SK-N-SH (cell line): ENCODE data around the gene PLIN1. TPM values are rescaled to one million over a fixed set of nuclear protein-coding genes. Genes with fewer than 3 reads are reported as not detected.

ENCODE experiments used
- CTCF ChIA-PET: fragments of 300-600, 350-600 bp; formaldehyde crosslinking; extraction: SDS; loops from one replicate; lab custom pipeline; 2021; lab: Yijun Ruan, JAX
- POLR2A ChIA-PET: fragments of 350-600 bp; sonication (Branson Sonifier 250); formaldehyde crosslinking; extraction: SDS; loops from one replicate; lab custom pipeline; 2020; ENCODE audit warnings: antibody characterized with exemption, inconsistent platforms; lab: Yijun Ruan, JAX
- DNase-seq: peaks from one replicate; pipeline ENCODE4 v3.0.0; 2012
- H2AFZ ChIP-seq: fragments of 200-600 bp; sonication (generic); 2 replicates; pipeline ENCODE4 v1.8.1; 2016; ENCODE audit warnings: antibody characterized with exemption, mild to moderate bottlenecking, low read depth
- H3F3A ChIP-seq: fragments of 200-600 bp; sonication (generic); replicated peaks from 2 replicates; pipeline ENCODE3; 2016; ENCODE audit warnings: antibody characterized with exemption, mild to moderate bottlenecking; ENCODE audit not compliant: insufficient read depth
- H3K27ac ChIP-seq, 2 experiments: fragments of 200-500 bp in 1 of 2; fragments of 200-600 bp in 1 of 2; sonication (Bioruptor generic) in 1 of 2; sonication (generic), shearing (Covaris generic) in 1 of 2; 2 replicates each; pipeline versions ENCODE4 v1.5.1 to v1.6.1; 2014 to 2016; ENCODE audit warnings: low read depth in 2 of 2, inconsistent platforms in 1 of 2, low read length in 1 of 2, mild to moderate bottlenecking in 1 of 2, mixed read lengths in 1 of 2
- H3K27me3 ChIP-seq: fragments of 200-600 bp; sonication (generic), shearing (Covaris generic); 2 replicates; pipeline ENCODE4 v1.6.1; 2016; ENCODE audit warnings: mixed run types; ENCODE audit not compliant: insufficient read depth
- H3K36me3 ChIP-seq, 2 experiments: fragments of 200-500 bp in 1 of 2; fragments of 200-600 bp in 1 of 2; sonication (Bioruptor generic) in 1 of 2; sonication (generic) in 1 of 2; replicated peaks in 1 of 2; 2 replicates each; pipeline versions ENCODE3 to v1.5.1; 2014 to 2016; ENCODE audit warnings: low read length in 1 of 2, mild to moderate bottlenecking in 1 of 2; ENCODE audit not compliant: insufficient read depth in 2 of 2, control insufficient read depth in 1 of 2
- H3K4me1 ChIP-seq, 2 experiments: fragments of 200-500 bp in 1 of 2; fragments of 200-600 bp in 1 of 2; sonication (Bioruptor generic) in 1 of 2; sonication (generic), shearing (Covaris generic) in 1 of 2; 2 replicates each; pipeline versions ENCODE4 v1.5.1 to v1.6.1; 2014 to 2016; ENCODE audit warnings: low read depth in 1 of 2, low read length in 1 of 2, mixed run types in 1 of 2; ENCODE audit not compliant: insufficient read depth in 2 of 2, control insufficient read depth in 1 of 2
- H3K4me2 ChIP-seq: fragments of 200-600 bp; sonication (generic), shearing (Covaris generic); 2 replicates; pipeline ENCODE4 v1.6.1; 2017; ENCODE audit warnings: mixed run types
- H3K4me3 ChIP-seq, 2 experiments: fragments of 200-500 bp in 1 of 2; fragments of 200-600 bp in 1 of 2; sonication (Bioruptor generic) in 1 of 2; sonication (generic), shearing (Covaris generic) in 1 of 2; 2 replicates each; pipeline versions ENCODE4 v1.5.1 to v1.8.1; 2014 to 2016; ENCODE audit warnings: low read depth in 2 of 2, inconsistent platforms in 1 of 2, low read length in 1 of 2, mild to moderate bottlenecking in 1 of 2, mixed read lengths in 1 of 2, moderate library complexity in 1 of 2
- H3K79me2 ChIP-seq: fragments of 200-600 bp; sonication (generic); 2 replicates; pipeline ENCODE4 v1.8.1; 2017; ENCODE audit warnings: mild to moderate bottlenecking; ENCODE audit not compliant: insufficient read depth
- H3K9ac ChIP-seq: fragments of 200-600 bp; sonication (generic); 2 replicates; pipeline ENCODE4 v1.6.1; 2017; ENCODE audit warnings: mixed run types
- H3K9me2 ChIP-seq: fragments of 200-600 bp; sonication (generic); 2 replicates; pipeline ENCODE4 v1.6.1; 2017; ENCODE audit warnings: mixed run types
- H3K9me3 ChIP-seq: fragments of 200-600 bp; sonication (generic); 2 replicates; pipeline ENCODE4 v1.6.1; 2017; ENCODE audit warnings: mixed run types, mild to moderate bottlenecking, moderate library complexity
- H4K20me1 ChIP-seq: fragments of 200-600 bp; sonication (generic); 2 replicates; pipeline ENCODE4 v1.6.1; 2017; ENCODE audit warnings: mild to moderate bottlenecking, mixed run types; ENCODE audit not compliant: insufficient read depth
- CHD2 ChIP-seq: fragments of 150-350 bp; IDR thresholded peaks from 2 replicates; pipeline ENCODE4 v1.6.1; 2018; ENCODE audit warnings: low read length; ENCODE audit not compliant: partially characterized antibody
- ELF1 ChIP-seq: IDR thresholded peaks from 2 replicates; pipeline ENCODE4 v1.4.0; 2012
- EZH2phosphoT487 ChIP-seq: fragments of 200-600 bp; sonication (generic); IDR thresholded peaks from 2 replicates; pipeline ENCODE4 v1.6.1; 2017; ENCODE audit warnings: low read depth, mixed run types, mild to moderate bottlenecking, antibody characterized with exemption, moderate library complexity, borderline replicate concordance
- FOXJ3 ChIP-seq: sonication (generic); formaldehyde crosslinking; IDR thresholded peaks from 2 replicates; pipeline ENCODE4 v1.5.1; 2020; ENCODE audit warnings: mild to moderate bottlenecking, missing genetic modification reagents
- GABPA ChIP-seq: IDR thresholded peaks from 2 replicates; pipeline ENCODE4 v1.4.0; 2012; ENCODE audit warnings: low read depth, mild to moderate bottlenecking
- JUND ChIP-seq: IDR thresholded peaks from 2 replicates; pipeline ENCODE4 v1.4.0; 2012
- MXI1 ChIP-seq: IDR thresholded peaks from 2 replicates; pipeline ENCODE4 v1.6.1; 2012; ENCODE audit warnings: mild to moderate bottlenecking, low read depth, low read length, improper control_type of control experiment
- POLR2AphosphoS5 ChIP-seq: IDR thresholded peaks from 2 replicates; pipeline ENCODE4 v1.6.1; 2012; ENCODE audit warnings: low read depth, low read length
- RCOR1 ChIP-seq: fragments of 150-350 bp; IDR thresholded peaks from 2 replicates; pipeline ENCODE4 v1.6.1; 2017; ENCODE audit warnings: antibody characterized with exemption, low read length
- SMC3 ChIP-seq: IDR thresholded peaks from 2 replicates; pipeline ENCODE4 v1.6.1; 2012; ENCODE audit warnings: low read depth, low read length, improper control_type of control experiment
- TAF1 ChIP-seq: IDR thresholded peaks from 2 replicates; pipeline ENCODE4 v1.6.1; 2012; ENCODE audit warnings: low read depth, mild to moderate bottlenecking, low read length, moderate library complexity, borderline replicate concordance
- WGBS: methylation state at CpG from one replicate; pipeline ENCODE4 v1.1.6; 2017; ENCODE audit warnings: low lambda C conversion rate; 5-methylcytosine and 5-hydroxymethylcytosine counted together
- polyA plus RNA-seq, 3 experiments: library from polyadenylated mRNA; depleted of rRNA; stranded (reverse); fragments of >200 nt; gene quantifications; 2 replicates each; pipeline ENCODE4 v1.2.3, GENCODE V29; 2012
- TF ChIP-seq, protein P1 (sequence below): IDR thresholded peaks from 2 replicates; pipeline ENCODE4 v1.6.1; 2012; ENCODE audit warnings: mild to moderate bottlenecking, low read depth, low read length, moderate library complexity
- TF ChIP-seq, protein P2 (sequence below): fragments of 200-600 bp; sonication (generic); IDR thresholded peaks from 2 replicates; pipeline ENCODE4 v1.6.1; 2017; ENCODE audit warnings: antibody characterized with exemption, mild to moderate bottlenecking, moderate library complexity
- TF ChIP-seq, protein P3 (sequence below): IDR thresholded peaks from 2 replicates; pipeline ENCODE4 v1.4.0; 2012; ENCODE audit warnings: low read depth, borderline replicate concordance
- TF ChIP-seq, protein P4 (sequence below): fragments of 150-350 bp; IDR thresholded peaks from 2 replicates; pipeline ENCODE4 v1.6.1; 2016; ENCODE audit warnings: mild to moderate bottlenecking, low read depth, low read length

Gene PLIN1, protein sequence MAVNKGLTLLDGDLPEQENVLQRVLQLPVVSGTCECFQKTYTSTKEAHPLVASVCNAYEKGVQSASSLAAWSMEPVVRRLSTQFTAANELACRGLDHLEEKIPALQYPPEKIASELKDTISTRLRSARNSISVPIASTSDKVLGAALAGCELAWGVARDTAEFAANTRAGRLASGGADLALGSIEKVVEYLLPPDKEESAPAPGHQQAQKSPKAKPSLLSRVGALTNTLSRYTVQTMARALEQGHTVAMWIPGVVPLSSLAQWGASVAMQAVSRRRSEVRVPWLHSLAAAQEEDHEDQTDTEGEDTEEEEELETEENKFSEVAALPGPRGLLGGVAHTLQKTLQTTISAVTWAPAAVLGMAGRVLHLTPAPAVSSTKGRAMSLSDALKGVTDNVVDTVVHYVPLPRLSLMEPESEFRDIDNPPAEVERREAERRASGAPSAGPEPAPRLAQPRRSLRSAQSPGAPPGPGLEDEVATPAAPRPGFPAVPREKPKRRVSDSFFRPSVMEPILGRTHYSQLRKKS
- 0.08 TPM in 2 replicates for polyA plus RNA-seq (2012; rRNA removed)
- 0.09 and 0.10 TPM in 2 replicates for polyA plus RNA-seq (2012; cell fraction: cytosol; rRNA removed)
- polyA plus RNA-seq (2012; cell fraction: nucleus; rRNA removed) = 0.39 and 0.40 TPM in 2 replicates

DNA sequence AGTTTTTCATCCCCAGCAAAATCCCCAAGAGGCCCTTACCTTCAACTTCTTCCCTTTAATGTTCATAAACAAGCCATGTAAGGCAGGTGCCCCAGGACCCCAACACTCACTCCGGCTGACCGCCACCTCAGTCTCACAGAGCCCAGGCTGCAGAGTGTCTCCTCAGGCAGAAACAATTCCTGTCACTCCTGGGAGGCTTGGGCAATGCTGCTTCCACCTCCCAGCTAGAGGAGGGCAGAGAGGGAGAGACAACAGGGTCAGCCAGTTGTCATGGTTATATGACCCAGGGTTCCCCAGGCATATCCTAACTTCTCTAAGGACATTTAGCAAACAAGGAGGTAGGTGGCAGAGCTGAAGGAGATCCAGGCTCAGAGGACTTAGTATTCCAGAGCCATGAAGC lies at the start of gene PLIN1:
Gene PLIN1, minus strand, starts transcription at position 156 of the 400 bp plus-strand sequence. CDS start 1,878 bp downstream, outside the sequence.
- ChIA-PET CTCF (interaction anchor here (1.8 kb wide), 1 partner anchor 33 kb away, joined by 5 read pairs; no protein-coding TSS in a partner anchor), POLR2A (no interaction called here)
- H3K9me2 ChIP-seq = no peaks in the 10 kb centered on the region
- H3K27me3 ChIP-seq = no peaks in the 10 kb centered on the region
- no peak for DNase-seq
- no peak within 1 kb of the TSS for H3K9ac ChIP-seq
- peaks cover 9% of the 10 kb centered on the region for H3F3A ChIP-seq
- H3K4me2 ChIP-seq = no peak within 1 kb of the TSS
- TF ChIP-seq RCOR1 (no peak), POLR2AphosphoS5 (no peak), MXI1 (no peak), TAF1 (no peak), FOXJ3 (CRISPR knock-in tag) (no peak), JUND (no peak), CHD2 (no peak), GABPA (no peak), EZH2phosphoT487 (no peak), SMC3 (no peak), ELF1 (no peak)
- TF ChIP-seq, protein P1, sequence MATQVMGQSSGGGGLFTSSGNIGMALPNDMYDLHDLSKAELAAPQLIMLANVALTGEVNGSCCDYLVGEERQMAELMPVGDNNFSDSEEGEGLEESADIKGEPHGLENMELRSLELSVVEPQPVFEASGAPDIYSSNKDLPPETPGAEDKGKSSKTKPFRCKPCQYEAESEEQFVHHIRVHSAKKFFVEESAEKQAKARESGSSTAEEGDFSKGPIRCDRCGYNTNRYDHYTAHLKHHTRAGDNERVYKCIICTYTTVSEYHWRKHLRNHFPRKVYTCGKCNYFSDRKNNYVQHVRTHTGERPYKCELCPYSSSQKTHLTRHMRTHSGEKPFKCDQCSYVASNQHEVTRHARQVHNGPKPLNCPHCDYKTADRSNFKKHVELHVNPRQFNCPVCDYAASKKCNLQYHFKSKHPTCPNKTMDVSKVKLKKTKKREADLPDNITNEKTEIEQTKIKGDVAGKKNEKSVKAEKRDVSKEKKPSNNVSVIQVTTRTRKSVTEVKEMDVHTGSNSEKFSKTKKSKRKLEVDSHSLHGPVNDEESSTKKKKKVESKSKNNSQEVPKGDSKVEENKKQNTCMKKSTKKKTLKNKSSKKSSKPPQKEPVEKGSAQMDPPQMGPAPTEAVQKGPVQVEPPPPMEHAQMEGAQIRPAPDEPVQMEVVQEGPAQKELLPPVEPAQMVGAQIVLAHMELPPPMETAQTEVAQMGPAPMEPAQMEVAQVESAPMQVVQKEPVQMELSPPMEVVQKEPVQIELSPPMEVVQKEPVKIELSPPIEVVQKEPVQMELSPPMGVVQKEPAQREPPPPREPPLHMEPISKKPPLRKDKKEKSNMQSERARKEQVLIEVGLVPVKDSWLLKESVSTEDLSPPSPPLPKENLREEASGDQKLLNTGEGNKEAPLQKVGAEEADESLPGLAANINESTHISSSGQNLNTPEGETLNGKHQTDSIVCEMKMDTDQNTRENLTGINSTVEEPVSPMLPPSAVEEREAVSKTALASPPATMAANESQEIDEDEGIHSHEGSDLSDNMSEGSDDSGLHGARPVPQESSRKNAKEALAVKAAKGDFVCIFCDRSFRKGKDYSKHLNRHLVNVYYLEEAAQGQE = no peak
- TF ChIP-seq, protein P2, sequence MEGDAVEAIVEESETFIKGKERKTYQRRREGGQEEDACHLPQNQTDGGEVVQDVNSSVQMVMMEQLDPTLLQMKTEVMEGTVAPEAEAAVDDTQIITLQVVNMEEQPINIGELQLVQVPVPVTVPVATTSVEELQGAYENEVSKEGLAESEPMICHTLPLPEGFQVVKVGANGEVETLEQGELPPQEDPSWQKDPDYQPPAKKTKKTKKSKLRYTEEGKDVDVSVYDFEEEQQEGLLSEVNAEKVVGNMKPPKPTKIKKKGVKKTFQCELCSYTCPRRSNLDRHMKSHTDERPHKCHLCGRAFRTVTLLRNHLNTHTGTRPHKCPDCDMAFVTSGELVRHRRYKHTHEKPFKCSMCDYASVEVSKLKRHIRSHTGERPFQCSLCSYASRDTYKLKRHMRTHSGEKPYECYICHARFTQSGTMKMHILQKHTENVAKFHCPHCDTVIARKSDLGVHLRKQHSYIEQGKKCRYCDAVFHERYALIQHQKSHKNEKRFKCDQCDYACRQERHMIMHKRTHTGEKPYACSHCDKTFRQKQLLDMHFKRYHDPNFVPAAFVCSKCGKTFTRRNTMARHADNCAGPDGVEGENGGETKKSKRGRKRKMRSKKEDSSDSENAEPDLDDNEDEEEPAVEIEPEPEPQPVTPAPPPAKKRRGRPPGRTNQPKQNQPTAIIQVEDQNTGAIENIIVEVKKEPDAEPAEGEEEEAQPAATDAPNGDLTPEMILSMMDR = no peak
- TF ChIP-seq, protein P3, sequence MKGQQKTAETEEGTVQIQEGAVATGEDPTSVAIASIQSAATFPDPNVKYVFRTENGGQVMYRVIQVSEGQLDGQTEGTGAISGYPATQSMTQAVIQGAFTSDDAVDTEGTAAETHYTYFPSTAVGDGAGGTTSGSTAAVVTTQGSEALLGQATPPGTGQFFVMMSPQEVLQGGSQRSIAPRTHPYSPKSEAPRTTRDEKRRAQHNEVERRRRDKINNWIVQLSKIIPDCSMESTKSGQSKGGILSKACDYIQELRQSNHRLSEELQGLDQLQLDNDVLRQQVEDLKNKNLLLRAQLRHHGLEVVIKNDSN = no peak
- TF ChIP-seq, protein P4, sequence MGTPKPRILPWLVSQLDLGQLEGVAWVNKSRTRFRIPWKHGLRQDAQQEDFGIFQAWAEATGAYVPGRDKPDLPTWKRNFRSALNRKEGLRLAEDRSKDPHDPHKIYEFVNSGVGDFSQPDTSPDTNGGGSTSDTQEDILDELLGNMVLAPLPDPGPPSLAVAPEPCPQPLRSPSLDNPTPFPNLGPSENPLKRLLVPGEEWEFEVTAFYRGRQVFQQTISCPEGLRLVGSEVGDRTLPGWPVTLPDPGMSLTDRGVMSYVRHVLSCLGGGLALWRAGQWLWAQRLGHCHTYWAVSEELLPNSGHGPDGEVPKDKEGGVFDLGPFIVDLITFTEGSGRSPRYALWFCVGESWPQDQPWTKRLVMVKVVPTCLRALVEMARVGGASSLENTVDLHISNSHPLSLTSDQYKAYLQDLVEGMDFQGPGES = no peak
- H3K79me2 ChIP-seq = no peaks in the 10 kb centered on the region
- H3K36me3 ChIP-seq = peaks cover 7 to 12% of the 10 kb centered on the region in 2 experiments
- H3K4me1 ChIP-seq = peaks cover 0 to 5% of the 10 kb centered on the region in 2 experiments; a peak in 2 of 4 replicates
- H4K20me1 ChIP-seq = no peaks in the 10 kb centered on the region
- 100% methylated on average over 2 of the region's 2 CpGs for whole genome bisulfite sequencing
- H3K9me3 ChIP-seq = no peaks in the 10 kb centered on the region
- H3K27ac ChIP-seq = no peak within 1 kb of the TSS
- no peak within 1 kb of the TSS for H2AFZ ChIP-seq
- H3K4me3 ChIP-seq = no peak within 1 kb of the TSS
